Measurements from ENCODE around the gene TCEAL5.
"Not testable (repeated sequence)": the region's sequence is repeated elsewhere in the genome, so short reads cannot be mapped to it uniquely, and the experiment has no call there.

TCEAL5 gene

GRCh38 chrX:103233263-103233662, 43.3 kb downstream of the TCEAL5 start:
- DNase-seq: no peak

GRCh38 chrX:103225918-103226317, 50.6 kb downstream of the TCEAL5 start:
- not testable (repeated sequence) for DNase-seq

Data from activated CD4-positive, alpha-beta T cell treated with anti-CD3 and anti-CD28 coated beads, Interleukin-10, Interleukin-2, amounts not matched to agents 100 ng/mL and 50 ng/mL, durations not matched to agents 16 hours and 8 hours (primary cell).